ENCODE measurements around the gene RAB11FIP2. TPM values are rescaled to one million over a fixed set of nuclear protein-coding genes. Genes with fewer than 3 reads are reported as not detected.
A peak's percentile ranks its signal among the peaks of the same experiment; 100 is the strongest.

The RAB11FIP2 gene
- total RNA-seq, 2 donors from 2014 or later = 17.1 to 22.1 TPM

DNA sequence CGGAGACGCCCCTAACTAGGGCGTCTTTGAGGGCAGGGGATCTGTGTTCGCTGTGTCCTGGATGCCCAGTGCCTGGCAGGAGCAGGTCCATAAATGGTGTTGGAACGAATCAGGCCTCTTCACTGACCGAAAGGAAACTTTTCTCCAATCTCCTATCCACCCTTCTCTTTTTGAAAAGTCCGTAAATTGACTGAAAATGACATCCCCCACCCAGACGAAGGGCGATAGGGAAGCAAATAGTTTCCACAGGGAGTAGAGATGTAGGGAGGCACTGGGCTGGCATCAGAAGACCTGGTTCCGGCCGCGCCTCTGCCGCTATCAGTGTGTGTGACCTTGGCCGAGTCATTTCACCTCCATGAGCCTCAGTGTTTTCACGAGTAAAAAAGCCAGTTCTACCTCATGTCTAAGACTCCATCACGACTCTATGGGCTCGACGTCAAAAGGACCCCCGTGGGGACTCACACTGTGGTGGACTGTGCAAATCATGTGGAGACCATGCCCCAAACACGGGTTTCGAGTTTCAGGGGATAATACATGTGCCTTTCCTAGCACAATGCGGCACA is 497 bp upstream of the RAB11FIP2 start:
- ATAC-seq = peak; percentile 28
- intact Hi-C loops (cut with DNase I) = no loop called here
- Histone ChIP-seq H3K4me3 (peak overlapping the region; percentile 62 to 89), H3K36me3 (replicated peaks in 1 of 2; ENCODE audit: insufficient read depth in 1 of 2, low read depth in 2 of 2) (no peaks in the 10 kb centered on the region), H3K9me3 (no peaks in the 10 kb centered on the region), H3K27me3 (no peaks in the 10 kb centered on the region), H3K4me1 (peaks cover 44% of the 10 kb centered on the region), H3K27ac (peak overlapping the region; percentile 88 to 98 (median 96))
- DNase-seq = peak in 3 of 4 donors; percentile 8 to 29 (median 11)
- TF ChIP-seq POLR2A (IDR thresholded peaks at IDR 0.05) (no peak), CTCF (IDR thresholded peaks at IDR 0.05) (no peak)
- 20 to 21% methylated on average over 18 to 22 of the region's 22 CpGs for WGBS, 2 donors

GRCh38 chr10:118045837-118046394 is 825 bp downstream of the RAB11FIP2 start:
- WGBS, 2 donors = 0 to 3% methylated on average over 7 to 14 of the region's 14 CpGs
- intact Hi-C loops (cut with DNase I) = no loop called here
- H3K9me3 ChIP-seq = no peaks in the 10 kb centered on the region
- H3K36me3 ChIP-seq (replicated peaks in 1 of 2; ENCODE audit: insufficient read depth in 1 of 2, low read depth in 2 of 2) = no peaks in the 10 kb centered on the region
- peaks cover 57% of the 10 kb centered on the region for H3K4me1 ChIP-seq
- ATAC-seq (peak; percentile 7), DNase-seq (peak in 3 of 4 donors; percentile 22 to 35 (median 31))
- TF ChIP-seq POLR2A (IDR thresholded peaks at IDR 0.05) (no peak), CTCF (IDR thresholded peaks at IDR 0.05) (no peak)
- peak overlapping the region; percentile 88 to 98 (median 96) for H3K27ac ChIP-seq
- no peaks in the 10 kb centered on the region for H3K27me3 ChIP-seq
- peak overlapping the region; percentile 83 to 89 for H3K4me3 ChIP-seq

GRCh38 chr10:118045158-118045836 is 1.4 kb downstream of the RAB11FIP2 start:
- Histone ChIP-seq H3K4me3 (peak overlapping the region in 1 of 2 donors; percentile 89), H3K36me3 (replicated peaks in 1 of 2; ENCODE audit: insufficient read depth in 1 of 2, low read depth in 2 of 2) (no peaks in the 10 kb centered on the region), H3K27me3 (no peaks in the 10 kb centered on the region), H3K4me1 (peaks cover 63% of the 10 kb centered on the region), H3K9me3 (no peaks in the 10 kb centered on the region), H3K27ac (peak overlapping the region in 3 of 4 donors; percentile 88 to 98 (median 97))
- WGBS, 2 donors = 16 to 19% methylated on average over 8 of the region's 8 CpGs
- TF ChIP-seq CTCF (IDR thresholded peaks at IDR 0.05) (no peak), POLR2A (IDR thresholded peaks at IDR 0.05) (no peak)
- no peak for ATAC-seq
- intact Hi-C loops (cut with DNase I) = no loop called here
- DNase-seq = no peak

DNA sequence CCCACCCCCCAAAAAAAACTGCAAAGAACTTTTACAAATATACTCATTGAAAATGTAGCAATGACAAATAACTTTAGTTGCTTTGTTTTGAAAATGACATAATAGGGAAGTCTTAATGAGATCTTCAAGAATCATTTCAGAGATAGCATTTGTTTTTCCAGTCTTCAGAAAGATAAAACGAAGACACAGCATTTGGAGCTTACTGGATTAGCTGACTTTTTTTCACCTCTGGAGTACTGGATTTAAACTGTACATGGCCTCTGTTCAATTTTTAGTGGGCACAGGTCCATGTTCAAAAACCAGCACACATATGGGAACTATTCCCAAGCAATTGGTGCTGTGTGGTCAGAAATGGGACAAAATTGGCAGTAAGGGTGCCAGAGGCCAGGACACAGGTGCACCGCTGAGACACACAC is 3.9 kb downstream of the RAB11FIP2 start:
- Histone ChIP-seq H3K4me3 (no peak overlapping the region), H3K36me3 (replicated peaks in 1 of 2; ENCODE audit: insufficient read depth in 1 of 2, low read depth in 2 of 2) (no peaks in the 10 kb centered on the region), H3K9me3 (no peaks in the 10 kb centered on the region), H3K27ac (peak overlapping the region; percentile 15 to 59 (median 28)), H3K27me3 (no peaks in the 10 kb centered on the region), H3K4me1 (peaks cover 70% of the 10 kb centered on the region)
- 13 to 23% methylated on average over 2 of the region's 2 CpGs for WGBS, 2 donors
- DNase-seq = peak in 3 of 4 donors; percentile 15 to 28 (median 16)
- no peak for ATAC-seq
- intact Hi-C loops (cut with DNase I) = no loop called here
- no peak for TF ChIP-seq CTCF (IDR thresholded peaks at IDR 0.05)
- TF ChIP-seq POLR2A (IDR thresholded peaks at IDR 0.05) = no peak

Measured in body of pancreas (tissue), 4 donors.